Measurements from ENCODE around the gene ST6GALNAC3. TPM values are rescaled to one million over a fixed set of nuclear protein-coding genes. Genes with fewer than 3 reads are reported as not detected.

ST6GALNAC3 gene
- total RNA-seq, 6 experiments from 2014 or later: 1.4 to 3.2 (median 2.6) TPM

DNA sequence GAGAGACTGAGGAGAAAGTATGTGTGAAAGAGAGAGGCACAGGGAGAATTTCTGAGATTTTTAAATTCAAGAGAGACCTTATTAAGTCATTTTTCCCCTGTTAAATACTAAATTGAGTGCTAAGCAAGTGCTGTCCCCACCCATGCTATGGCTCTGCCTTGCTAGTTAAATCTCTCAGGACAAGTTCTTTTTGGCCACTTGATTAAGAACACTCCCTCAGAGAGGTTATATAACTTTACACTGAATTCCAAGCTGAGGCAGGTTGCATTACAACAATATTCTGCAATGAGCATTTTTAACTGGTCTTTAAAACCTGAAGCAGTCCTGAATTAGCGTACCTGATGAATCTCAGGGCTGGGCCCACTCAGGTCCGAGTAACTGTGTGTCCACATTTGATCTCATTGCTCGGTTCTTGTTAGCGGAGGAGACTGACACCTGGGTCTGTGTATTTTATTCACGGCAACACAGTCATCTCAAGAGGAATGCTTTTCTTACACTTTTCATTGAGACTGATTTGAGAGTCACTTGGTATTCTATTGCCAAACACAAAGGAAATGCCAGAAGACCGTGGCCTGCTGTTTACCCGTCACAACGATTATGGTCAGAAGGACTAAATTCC lies 605.1 kb downstream of the ST6GALNAC3 start:
- H3K27ac ChIP-seq: no peak overlapping the region
- ATAC-seq: no peak

GRCh38 chr1:76680651-76681050 lies 606.1 kb downstream of the ST6GALNAC3 start:
- TF ChIP-seq, protein P1, sequence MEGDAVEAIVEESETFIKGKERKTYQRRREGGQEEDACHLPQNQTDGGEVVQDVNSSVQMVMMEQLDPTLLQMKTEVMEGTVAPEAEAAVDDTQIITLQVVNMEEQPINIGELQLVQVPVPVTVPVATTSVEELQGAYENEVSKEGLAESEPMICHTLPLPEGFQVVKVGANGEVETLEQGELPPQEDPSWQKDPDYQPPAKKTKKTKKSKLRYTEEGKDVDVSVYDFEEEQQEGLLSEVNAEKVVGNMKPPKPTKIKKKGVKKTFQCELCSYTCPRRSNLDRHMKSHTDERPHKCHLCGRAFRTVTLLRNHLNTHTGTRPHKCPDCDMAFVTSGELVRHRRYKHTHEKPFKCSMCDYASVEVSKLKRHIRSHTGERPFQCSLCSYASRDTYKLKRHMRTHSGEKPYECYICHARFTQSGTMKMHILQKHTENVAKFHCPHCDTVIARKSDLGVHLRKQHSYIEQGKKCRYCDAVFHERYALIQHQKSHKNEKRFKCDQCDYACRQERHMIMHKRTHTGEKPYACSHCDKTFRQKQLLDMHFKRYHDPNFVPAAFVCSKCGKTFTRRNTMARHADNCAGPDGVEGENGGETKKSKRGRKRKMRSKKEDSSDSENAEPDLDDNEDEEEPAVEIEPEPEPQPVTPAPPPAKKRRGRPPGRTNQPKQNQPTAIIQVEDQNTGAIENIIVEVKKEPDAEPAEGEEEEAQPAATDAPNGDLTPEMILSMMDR (IDR thresholded peaks at IDR 0.05): no peak
- no peak for TF ChIP-seq POLR2A (IDR thresholded peaks at IDR 0.05)
- WGBS (ENCODE audit: insufficient coverage, low coverage, low lambda C conversion rate, missing lambda C conversion rate): 89% methylated on average over 1 of the region's 1 CpG
- no peak for ATAC-seq
- H3K4me1 ChIP-seq: no peaks in the 10 kb centered on the region
- intact Hi-C loops (cut with DNase I): no loop called here
- H3K4me3 ChIP-seq: no peak overlapping the region
- no peaks in the 10 kb centered on the region for H3K9me3 ChIP-seq
- no peaks in the 10 kb centered on the region for H3K36me3 ChIP-seq
- no peak overlapping the region for H3K27ac ChIP-seq
- H3K27me3 ChIP-seq: no peaks in the 10 kb centered on the region
- no peak for DNase-seq

More for the DNA sequence above, 605.1 kb downstream of the ST6GALNAC3 start:
- TF ChIP-seq, protein P1 (IDR thresholded peaks at IDR 0.05): no peak
- TF ChIP-seq POLR2A (IDR thresholded peaks at IDR 0.05): no peak
- Histone ChIP-seq H3K4me3 (no peak overlapping the region), H3K36me3 (no peaks in the 10 kb centered on the region), H3K27me3 (no peaks in the 10 kb centered on the region), H3K9me3 (no peaks in the 10 kb centered on the region), H3K4me1 (peaks cover 0 to 4% (median 1%) of the 10 kb centered on the region in 4 donors)
- intact Hi-C loops (cut with DNase I): no loop called here
- WGBS (ENCODE audit: insufficient coverage, low coverage, low lambda C conversion rate, missing lambda C conversion rate): 86% methylated on average over 8 of the region's 8 CpGs
- no peak for DNase-seq

- TF ChIP-seq, protein P1 (IDR thresholded peaks at IDR 0.05): no peak
- no peak for TF ChIP-seq POLR2A (IDR thresholded peaks at IDR 0.05)
- Histone ChIP-seq H3K9me3 (no peaks in the 10 kb centered on the region), H3K36me3 (no peaks in the 10 kb centered on the region), H3K27ac (no peak overlapping the region), H3K4me3 (no peak overlapping the region), H3K27me3 (no peaks in the 10 kb centered on the region), H3K4me1 (no peaks in the 10 kb centered on the region)
- 88% methylated on average over 1 of the region's 1 CpG for WGBS (ENCODE audit: insufficient coverage, low coverage, low lambda C conversion rate, missing lambda C conversion rate)
- intact Hi-C loops (cut with DNase I): no loop called here
- ATAC-seq (no peak), DNase-seq (no peak)
Measured at GRCh38 chr1:76682138-76682537, 607.6 kb downstream of the ST6GALNAC3 start.

Other genes starting within 250 kb of the ST6GALNAC3 start
- not detected for gene ASB17, start 142.3 kb upstream of the ST6GALNAC3 start, total RNA-seq